A375 (cell line): ENCODE results near the gene TTC39A. TPM values are rescaled to one million over a fixed set of nuclear protein-coding genes. Genes with fewer than 3 reads are reported as not detected.

Experiments
- total RNA-seq: library from RNA; depleted of rRNA; stranded (reverse); fragments of >200 nt; shearing (Covaris generic); gene quantifications from 2 replicates; pipeline ENCODE4 v1.2.3, GENCODE V29; 2014; rRNA removed

TTC39A gene
- total RNA-seq: 0.98 and 1.6 TPM in 2 replicates

GRCh38 chr1:51330331-51331201, at the start of gene TTC39A:
TTC39A (minus strand) TSS chr1:51330562; CDS start chr1:51330477, 85 bp downstream.

Other genes starting within 250 kb of the TTC39A start
- gene C1orf185, start 228.3 kb downstream of the TTC39A start, total RNA-seq: 0.74 TPM in 1 of 2 replicates, not detected in the other
- 83.6 and 90.8 TPM in 2 replicates for gene RNF11, start 94.3 kb downstream of the TTC39A start, total RNA-seq
- gene EPS15, start 188.7 kb upstream of the TTC39A start, total RNA-seq: 26.1 and 34.8 TPM in 2 replicates